ENCODE data around the gene NLN.

- TF ChIP-seq CTCF (IDR thresholded peaks at IDR 0.05; ENCODE audit: poor library complexity) = no peak
- no peak for TF ChIP-seq EZH2 (IDR thresholded peaks at IDR 0.05; ENCODE audit: borderline replicate concordance)
Observed at GRCh38 chr5:65809817-65810531, 88.0 kb downstream of the NLN start.

Measured in hepatocyte (in vitro differentiated cells).